ENCODE data around the gene AGPAT2. TPM values are rescaled to one million over a fixed set of nuclear protein-coding genes. Genes with fewer than 3 reads are reported as not detected.
A peak's percentile ranks its signal among the peaks of the same experiment; 100 is the strongest.

The AGPAT2 gene
- total RNA-seq, 2 donors from 2014 or later = 7.7 to 8.5 TPM

DNA sequence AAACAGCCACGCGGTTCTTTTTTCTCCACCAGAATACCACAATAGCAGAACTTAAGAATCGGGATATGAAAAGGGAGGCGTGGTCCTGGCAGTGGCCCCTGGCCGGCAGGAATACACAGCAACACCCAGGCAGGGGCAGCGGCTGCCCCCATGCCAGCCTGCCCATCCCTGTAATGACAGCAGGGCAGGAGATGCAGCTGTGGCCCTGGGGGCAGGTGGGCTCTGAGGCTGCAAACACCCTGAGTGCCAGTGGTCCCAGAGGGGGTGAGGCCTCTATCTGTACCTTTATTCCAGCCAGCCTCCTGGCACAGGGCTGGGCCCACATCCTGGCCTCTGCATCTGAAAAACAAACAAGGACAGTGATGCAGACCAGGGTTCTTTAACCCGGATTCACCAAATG, 37.5 kb upstream of the AGPAT2 start:
- Mint-ChIP-seq H3K27ac (peak overlapping the region; percentile 83), H3K4me3 (no peak overlapping the region)

DNA sequence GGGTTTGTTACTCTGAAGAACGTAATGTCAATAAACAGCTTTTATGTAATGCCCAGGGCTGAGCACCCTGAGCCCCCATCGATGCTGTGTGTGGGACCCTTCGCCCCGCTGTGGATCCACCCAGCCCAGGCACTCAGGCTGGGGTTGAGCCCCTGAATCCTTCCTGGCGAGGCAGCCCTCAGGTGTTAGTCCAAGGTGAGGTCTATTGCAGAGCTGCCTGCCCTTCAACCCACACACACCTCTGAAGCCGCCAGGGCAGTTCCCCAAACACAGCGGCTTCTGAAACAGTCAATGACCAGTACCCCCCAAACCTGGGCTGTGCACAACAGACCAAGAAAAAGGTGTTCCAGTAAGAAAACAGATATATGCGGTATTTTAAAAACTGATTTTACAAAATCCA, 36.7 kb upstream of the AGPAT2 start:
- Mint-ChIP-seq H3K27me3 (no peaks in the 10 kb centered on the region), H3K4me3 (no peak overlapping the region), H3K36me3 (ENCODE audit: low read depth) (peaks cover 7% of the 10 kb centered on the region), H3K4me1 (peaks cover 20% of the 10 kb centered on the region), H3K27ac (peak overlapping the region; percentile 83)
- ATAC-seq (no peak), DNase-seq (no peak)
- no peaks in the 10 kb centered on the region for H3K9me3 ChIP-seq (ENCODE audit: control insufficient read depth, low read length, poor library complexity, severe bottlenecking)

More for the DNA sequence above, 37.5 kb upstream of the AGPAT2 start:
- Mint-ChIP-seq H3K4me1 (peaks cover 20% of the 10 kb centered on the region), H3K36me3 (ENCODE audit: low read depth) (peaks cover 7% of the 10 kb centered on the region), H3K27me3 (no peaks in the 10 kb centered on the region)
- DNase-seq = no peak
- ATAC-seq = no peak
- no peaks in the 10 kb centered on the region for H3K9me3 ChIP-seq (ENCODE audit: control insufficient read depth, low read length, poor library complexity, severe bottlenecking)

DNA sequence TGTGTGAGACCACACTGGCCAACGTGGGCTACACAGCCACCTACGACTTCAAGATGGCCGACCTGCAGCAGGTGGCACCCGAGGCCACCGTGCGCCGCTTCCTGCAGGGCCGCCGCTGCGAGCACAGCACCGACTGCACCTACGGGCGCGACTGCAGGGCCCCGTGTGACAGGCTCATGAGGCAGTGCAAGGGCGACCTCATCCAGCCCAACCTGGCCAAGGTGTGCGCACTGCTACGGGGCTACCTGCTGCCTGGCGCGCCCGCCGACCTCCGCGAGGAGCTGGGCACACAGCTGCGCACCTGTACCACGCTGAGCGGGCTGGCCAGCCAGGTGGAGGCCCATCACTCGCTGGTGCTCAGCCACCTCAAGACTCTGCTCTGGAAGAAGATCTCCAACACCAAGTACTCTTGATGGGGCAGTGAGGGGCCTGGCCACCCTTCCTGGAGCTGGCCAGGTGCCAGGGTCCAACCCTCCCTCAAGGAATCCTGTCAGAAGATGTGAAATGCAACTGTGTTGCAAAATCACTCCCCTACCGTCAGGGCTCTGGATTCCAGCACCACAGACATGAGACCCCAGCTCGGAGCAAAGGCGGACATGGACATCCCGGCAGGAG, 36.2 kb upstream of the AGPAT2 start:
- DNase-seq (no peak), ATAC-seq (no peak)
- H3K27me3 Mint-ChIP-seq = no peaks in the 10 kb centered on the region
- peaks cover 20% of the 10 kb centered on the region for H3K4me1 Mint-ChIP-seq
- peak overlapping the region; percentile 15 for H3K4me3 Mint-ChIP-seq
- no peaks in the 10 kb centered on the region for H3K9me3 ChIP-seq (ENCODE audit: control insufficient read depth, low read length, poor library complexity, severe bottlenecking)
- H3K36me3 Mint-ChIP-seq (ENCODE audit: low read depth) = peaks cover 7% of the 10 kb centered on the region
- H3K27ac Mint-ChIP-seq = no peak overlapping the region

DNA sequence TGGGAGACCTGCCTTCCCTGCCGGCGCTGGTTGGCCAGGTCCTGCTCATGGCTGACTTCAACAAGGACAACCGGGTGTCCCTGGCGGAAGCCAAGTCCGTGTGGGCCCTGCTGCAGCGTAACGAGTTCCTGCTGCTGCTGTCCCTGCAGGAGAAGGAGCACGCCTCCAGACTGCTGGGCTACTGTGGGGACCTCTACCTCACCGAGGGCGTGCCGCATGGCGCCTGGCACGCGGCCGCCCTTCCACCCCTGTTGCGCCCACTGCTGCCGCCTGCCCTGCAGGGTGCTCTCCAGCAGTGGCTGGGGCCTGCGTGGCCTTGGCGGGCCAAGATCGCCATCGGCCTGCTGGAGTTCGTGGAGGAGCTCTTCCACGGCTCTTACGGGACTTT, 35.7 kb upstream of the AGPAT2 start:
- H3K4me3 Mint-ChIP-seq = no peak overlapping the region

DNA sequence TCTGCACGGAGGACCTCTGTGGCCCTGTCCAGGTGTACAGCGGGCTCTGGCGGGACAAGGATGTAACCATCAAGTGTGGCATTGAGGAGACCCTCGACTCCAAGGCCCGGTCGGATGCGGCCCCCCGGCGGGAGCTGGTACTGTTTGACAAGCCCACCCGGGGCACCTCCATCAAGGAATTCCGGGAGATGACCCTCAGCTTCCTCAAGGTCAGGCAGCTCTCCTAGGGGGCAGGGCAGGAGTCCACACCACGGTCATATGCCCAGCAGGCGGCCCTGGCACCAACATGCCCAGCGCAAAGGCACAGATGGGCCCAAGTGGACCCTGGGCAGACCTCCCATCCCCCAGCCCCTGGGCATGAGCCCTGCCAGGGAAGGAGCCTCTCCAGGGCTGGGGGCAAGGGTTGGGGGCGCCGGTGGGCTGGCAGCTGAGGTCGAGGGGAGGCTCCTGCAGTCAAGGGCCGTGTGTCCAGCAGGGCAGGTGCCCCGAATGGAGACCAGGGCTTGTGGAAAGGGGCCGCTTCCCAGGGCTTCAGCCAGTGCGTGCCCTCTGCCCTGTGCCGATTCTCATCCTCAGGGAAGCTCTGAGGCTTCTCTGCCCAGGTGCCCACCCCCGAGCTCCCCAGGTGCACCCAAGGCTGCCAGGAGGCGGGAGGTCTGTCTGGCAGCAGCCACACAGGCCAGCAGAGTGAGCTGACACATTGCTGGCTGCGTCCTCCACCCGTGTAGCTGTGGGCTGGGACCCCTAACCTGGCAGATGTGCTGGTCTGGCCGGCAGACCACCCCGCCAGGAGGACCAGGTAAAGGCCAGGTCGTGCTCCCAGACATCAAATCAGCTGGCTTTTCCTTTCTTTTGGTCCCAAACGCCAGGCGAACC, 35.1 kb upstream of the AGPAT2 start:
- Mint-ChIP-seq H3K4me3 (no peak overlapping the region), H3K4me1 (peaks cover 16% of the 10 kb centered on the region), H3K27ac (no peak overlapping the region), H3K36me3 (ENCODE audit: low read depth) (peaks cover 7% of the 10 kb centered on the region), H3K27me3 (no peaks in the 10 kb centered on the region)
- DNase-seq = no peak
- ATAC-seq = no peak
- H3K9me3 ChIP-seq (ENCODE audit: control insufficient read depth, low read length, poor library complexity, severe bottlenecking) = no peaks in the 10 kb centered on the region

More for the DNA sequence above, 35.7 kb upstream of the AGPAT2 start:
- H3K36me3 Mint-ChIP-seq (ENCODE audit: low read depth) = peaks cover 7% of the 10 kb centered on the region
- no peaks in the 10 kb centered on the region for H3K27me3 Mint-ChIP-seq
- peaks cover 20% of the 10 kb centered on the region for H3K4me1 Mint-ChIP-seq
- no peak overlapping the region for H3K27ac Mint-ChIP-seq
- H3K9me3 ChIP-seq (ENCODE audit: control insufficient read depth, low read length, poor library complexity, severe bottlenecking) = no peaks in the 10 kb centered on the region
- ATAC-seq = no peak
- no peak for DNase-seq

DNA sequence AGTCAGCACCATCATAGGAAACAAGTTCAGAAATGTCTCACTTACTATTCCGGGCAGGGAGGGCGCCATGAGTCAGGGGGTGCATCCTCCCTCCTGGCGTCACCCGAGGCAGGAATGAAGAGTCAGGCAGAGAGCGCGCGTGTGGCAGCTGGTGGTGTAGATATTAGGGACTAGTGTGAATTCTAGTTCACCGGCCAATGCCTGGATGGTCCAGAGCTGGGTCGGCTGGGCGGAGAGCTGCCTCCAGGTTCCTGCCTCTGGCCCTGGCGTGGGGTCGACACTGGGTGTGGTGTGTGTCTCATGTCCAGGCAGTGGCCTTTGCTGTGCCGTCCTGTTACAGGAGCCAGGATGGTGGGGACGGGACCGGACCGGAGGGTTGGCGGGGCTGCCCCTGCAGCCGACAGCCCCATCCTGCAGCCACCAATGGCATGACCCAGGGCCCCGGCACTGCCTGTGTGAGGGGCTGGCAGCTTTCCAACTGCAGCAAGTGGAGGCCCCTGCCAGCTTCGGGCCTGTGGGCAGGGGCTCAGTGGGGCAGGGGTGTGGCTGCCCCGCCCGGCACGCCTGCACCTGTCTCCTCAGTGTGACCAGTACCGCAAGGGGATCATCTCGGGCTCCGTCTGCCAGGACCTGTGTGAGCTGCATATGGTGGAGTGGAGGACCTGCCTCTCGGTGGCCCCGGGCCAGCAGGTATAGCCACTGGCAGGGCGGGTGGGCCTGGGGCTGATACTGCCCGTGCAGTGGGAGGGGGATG, 34.3 kb upstream of the AGPAT2 start:
- Mint-ChIP-seq H3K4me1 (peaks cover 10% of the 10 kb centered on the region), H3K27me3 (no peaks in the 10 kb centered on the region), H3K36me3 (ENCODE audit: low read depth) (peaks cover 3% of the 10 kb centered on the region), H3K27ac (no peak overlapping the region), H3K4me3 (peak overlapping the region; percentile 49)
- DNase-seq (no peak), ATAC-seq (no peak)
- no peaks in the 10 kb centered on the region for H3K9me3 ChIP-seq (ENCODE audit: control insufficient read depth, low read length, poor library complexity, severe bottlenecking)

DNA sequence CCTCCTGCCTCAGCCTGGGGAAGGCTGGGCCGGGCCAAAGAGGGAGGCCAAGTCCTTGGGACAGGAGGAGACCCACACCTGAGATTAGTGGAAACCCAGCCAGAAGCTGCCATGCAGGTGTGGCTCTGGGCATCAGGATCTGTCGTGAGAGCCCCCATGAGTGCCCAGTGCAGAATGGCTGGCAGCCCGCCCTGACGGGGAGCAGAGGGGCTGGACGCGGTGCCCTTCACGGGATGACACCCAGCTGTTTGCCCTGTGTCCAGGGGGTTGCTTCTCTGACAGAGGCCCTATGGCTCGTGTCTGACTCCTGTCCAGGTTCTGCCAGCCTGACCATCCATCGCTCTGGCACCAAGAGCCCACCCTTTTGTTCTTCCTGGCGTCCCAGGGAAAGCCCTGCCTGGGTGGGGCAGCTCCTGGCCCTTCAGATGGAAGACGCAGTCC, 33.7 kb upstream of the AGPAT2 start:
- Mint-ChIP-seq H3K27me3 (peaks cover 3% of the 10 kb centered on the region), H3K27ac (no peak overlapping the region), H3K36me3 (ENCODE audit: low read depth) (peaks cover 2% of the 10 kb centered on the region), H3K4me1 (peaks cover 6% of the 10 kb centered on the region), H3K4me3 (peak overlapping the region; percentile 49)
- ATAC-seq (no peak), DNase-seq (no peak)
- no peaks in the 10 kb centered on the region for H3K9me3 ChIP-seq (ENCODE audit: control insufficient read depth, low read length, poor library complexity, severe bottlenecking)

DNA sequence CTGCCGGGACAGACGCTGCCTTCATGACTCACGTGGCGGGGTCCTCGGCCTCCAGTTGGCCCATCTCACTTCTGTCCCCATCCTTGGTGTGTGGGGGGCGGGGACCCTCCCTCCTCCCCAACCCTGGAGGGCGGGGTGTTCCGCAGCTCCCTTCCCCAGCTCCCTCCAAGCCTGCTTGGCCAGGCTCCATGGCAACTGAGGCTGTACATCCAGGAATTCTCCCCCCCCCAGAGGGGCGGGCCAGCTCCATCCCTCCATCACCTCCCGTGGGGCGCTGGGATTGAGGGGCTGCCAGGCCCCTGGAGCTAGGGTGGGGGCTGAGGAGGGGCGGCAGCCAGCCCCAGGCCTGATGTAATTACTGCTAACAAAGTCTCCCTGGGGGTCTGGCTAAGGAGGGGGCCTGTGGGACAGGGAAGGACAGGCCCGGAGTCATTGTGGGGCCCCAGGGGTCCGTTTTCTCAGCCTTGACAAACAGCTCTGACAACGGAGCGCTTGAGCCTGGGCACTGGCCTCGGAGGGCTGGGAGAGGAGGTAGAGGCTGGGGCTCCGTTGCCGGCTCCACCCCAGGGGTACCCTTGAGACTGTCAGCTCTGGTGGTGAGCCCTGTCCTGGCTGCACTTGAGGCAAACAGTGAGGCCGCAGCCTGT, 33.1 kb upstream of the AGPAT2 start:
- H3K27me3 Mint-ChIP-seq = peaks cover 7% of the 10 kb centered on the region
- no peak for DNase-seq
- H3K9me3 ChIP-seq (ENCODE audit: control insufficient read depth, low read length, poor library complexity, severe bottlenecking) = no peaks in the 10 kb centered on the region
- H3K4me1 Mint-ChIP-seq = peaks cover 6% of the 10 kb centered on the region
- H3K4me3 Mint-ChIP-seq = no peak overlapping the region
- H3K27ac Mint-ChIP-seq = no peak overlapping the region
- ATAC-seq = no peak
- H3K36me3 Mint-ChIP-seq (ENCODE audit: low read depth) = peaks cover 2% of the 10 kb centered on the region

DNA sequence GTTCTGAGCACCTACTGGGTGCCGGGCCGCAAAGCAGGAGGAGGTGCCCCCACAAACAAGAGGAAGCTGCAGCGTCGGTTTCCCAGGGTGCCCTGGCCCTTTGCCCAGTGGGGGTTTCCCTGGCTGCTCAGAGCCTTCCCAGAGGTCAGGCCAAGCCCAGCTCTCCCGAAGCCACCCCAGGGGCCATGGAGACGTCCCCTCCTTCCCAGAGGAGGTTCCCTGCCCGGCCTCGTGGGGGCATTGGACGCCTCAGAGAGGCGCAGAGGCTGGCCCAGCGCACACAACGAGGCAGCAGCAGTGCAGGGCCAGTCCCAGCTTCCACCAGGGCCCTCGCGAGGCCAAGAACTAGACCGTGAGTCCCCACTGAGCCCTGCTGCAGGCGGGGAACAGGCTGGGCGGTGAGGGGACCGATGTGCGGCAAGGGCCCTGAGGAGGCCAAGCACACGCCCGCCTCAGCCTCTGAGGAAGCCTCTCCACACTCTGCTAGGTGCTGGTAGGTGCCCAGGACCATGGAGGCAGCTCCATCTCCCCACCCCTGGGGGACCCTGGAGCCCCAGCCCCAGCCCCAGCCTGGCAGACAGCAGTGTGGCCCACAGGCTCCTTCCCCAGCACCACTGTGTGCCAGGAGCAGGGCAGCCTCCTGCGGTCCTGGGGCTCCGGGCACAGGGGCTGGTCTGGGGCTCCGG, 32.1 kb upstream of the AGPAT2 start:
- Mint-ChIP-seq H3K4me3 (no peak overlapping the region), H3K4me1 (peaks cover 4% of the 10 kb centered on the region), H3K27ac (no peak overlapping the region), H3K27me3 (peaks cover 8% of the 10 kb centered on the region), H3K36me3 (ENCODE audit: low read depth) (peaks cover under 1% of the 10 kb centered on the region)
- peak; percentile 52 for ATAC-seq
- DNase-seq = no peak
- H3K9me3 ChIP-seq (ENCODE audit: control insufficient read depth, low read length, poor library complexity, severe bottlenecking) = no peaks in the 10 kb centered on the region

DNA sequence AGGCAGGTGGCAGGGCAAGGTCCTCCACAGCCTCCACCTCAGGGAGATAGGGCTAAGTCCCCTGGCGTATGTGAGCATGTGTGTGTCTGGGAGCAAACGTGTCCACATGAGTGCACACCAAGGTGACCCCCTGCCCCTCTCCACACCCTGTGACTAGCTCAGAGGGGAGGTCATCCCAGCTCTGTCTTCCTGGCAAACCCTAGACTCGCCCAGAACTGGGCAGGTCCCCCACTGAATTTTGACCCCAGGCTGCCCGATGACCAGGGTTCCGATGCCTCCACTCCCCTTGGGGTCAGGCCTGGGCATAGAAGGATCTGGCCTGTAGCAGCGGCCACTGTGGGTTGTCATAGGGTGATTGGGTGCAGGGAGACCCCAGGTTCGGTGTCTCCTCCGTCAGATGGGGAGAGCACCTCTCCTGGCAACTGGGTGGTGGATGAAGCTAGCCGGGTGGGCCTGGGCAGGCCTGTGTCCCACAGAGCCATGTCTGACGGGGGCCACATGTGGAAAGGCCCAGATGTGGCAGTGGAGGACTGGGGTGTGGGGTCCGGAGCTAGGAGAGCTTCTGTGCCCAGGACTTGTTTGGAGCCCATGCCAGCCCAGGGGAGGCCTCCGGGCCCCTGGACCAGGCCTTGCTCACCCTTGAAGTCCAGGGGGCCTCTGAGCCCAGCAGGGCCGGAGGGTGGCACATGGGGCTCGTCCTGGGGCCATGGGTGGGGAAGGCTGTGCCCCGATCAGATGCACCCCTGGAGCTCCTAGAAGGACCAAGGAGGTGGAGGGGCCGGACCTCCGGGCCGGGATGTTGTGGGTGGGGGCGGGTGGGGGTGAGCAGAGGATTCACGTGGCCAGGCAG, 31.3 kb upstream of the AGPAT2 start:
- no peaks in the 10 kb centered on the region for H3K36me3 Mint-ChIP-seq (ENCODE audit: low read depth)
- DNase-seq = no peak
- H3K27me3 Mint-ChIP-seq = peaks cover 16% of the 10 kb centered on the region
- H3K27ac Mint-ChIP-seq = no peak overlapping the region
- H3K4me3 Mint-ChIP-seq = no peak overlapping the region
- peaks cover 3% of the 10 kb centered on the region for H3K4me1 Mint-ChIP-seq
- no peaks in the 10 kb centered on the region for H3K9me3 ChIP-seq (ENCODE audit: control insufficient read depth, low read length, poor library complexity, severe bottlenecking)
- no peak for ATAC-seq

DNA sequence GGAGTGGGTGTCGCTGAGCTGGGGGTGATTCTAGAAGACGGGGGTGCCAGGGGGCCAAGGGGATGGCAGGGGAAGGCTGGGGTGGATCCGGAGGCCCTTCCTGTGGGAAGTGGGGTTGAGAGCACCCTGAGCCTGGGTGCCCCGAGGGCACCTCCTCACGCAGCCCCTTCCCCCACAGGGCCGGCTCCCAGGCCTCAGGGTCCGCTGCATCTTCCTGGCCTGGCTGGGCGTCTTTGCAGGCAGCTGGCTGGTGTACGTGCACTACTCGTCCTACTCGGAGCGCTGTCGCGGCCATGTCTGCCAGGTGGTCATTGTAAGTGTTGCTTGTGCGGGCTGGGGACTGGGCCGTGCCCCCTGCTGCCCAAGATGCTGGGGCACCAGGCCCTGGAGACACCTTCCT, 30.1 kb upstream of the AGPAT2 start:
- peaks cover 21% of the 10 kb centered on the region for H3K27me3 Mint-ChIP-seq
- DNase-seq (no peak), ATAC-seq (no peak)
- peaks cover 3% of the 10 kb centered on the region for H3K4me1 Mint-ChIP-seq
- no peak overlapping the region for H3K4me3 Mint-ChIP-seq
- no peak overlapping the region for H3K27ac Mint-ChIP-seq
- H3K36me3 Mint-ChIP-seq (ENCODE audit: low read depth) = peaks cover 2% of the 10 kb centered on the region
- no peaks in the 10 kb centered on the region for H3K9me3 ChIP-seq (ENCODE audit: control insufficient read depth, low read length, poor library complexity, severe bottlenecking)

DNA sequence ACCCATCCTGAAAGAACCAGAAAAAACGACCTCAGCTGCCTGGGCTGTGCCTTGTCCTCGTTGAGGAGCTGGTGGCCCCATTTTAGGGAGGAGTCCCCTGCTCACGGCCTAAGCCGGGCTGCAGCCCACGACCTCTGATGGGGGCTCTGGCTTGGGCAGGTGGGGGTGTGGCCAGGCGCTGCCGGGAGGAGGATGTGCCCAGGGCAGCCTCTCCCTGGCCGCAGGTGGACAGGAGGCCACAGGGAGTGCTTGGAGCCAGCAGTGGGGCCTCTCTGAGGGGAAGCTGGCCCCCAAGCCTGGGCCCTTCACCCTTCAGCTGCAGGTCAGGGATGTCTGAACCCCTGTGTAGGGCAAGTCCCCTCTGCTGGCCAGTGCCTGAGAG, 27.6 kb upstream of the AGPAT2 start:
- H3K36me3 Mint-ChIP-seq (ENCODE audit: low read depth) = peaks cover 2% of the 10 kb centered on the region
- H3K27me3 Mint-ChIP-seq = peaks cover 35% of the 10 kb centered on the region
- ATAC-seq = no peak
- no peak for DNase-seq
- H3K27ac Mint-ChIP-seq = no peak overlapping the region
- H3K4me3 Mint-ChIP-seq = no peak overlapping the region
- no peaks in the 10 kb centered on the region for H3K9me3 ChIP-seq (ENCODE audit: control insufficient read depth, low read length, poor library complexity, severe bottlenecking)
- H3K4me1 Mint-ChIP-seq = peaks cover 4% of the 10 kb centered on the region
